HG02642 (cell line): Measurements from ENCODE around the gene DENND1A.
"Not testable (repeated sequence)": the region's sequence is repeated elsewhere in the genome, so short reads cannot be mapped to it uniquely, and the experiment has no call there.

Source experiments
- ATAC-seq: cut with Tn5 transposase; IDR thresholded peaks from one replicate; pipeline ENCODE4 v1.9.1; 2021; ENCODE audit warnings: mild to moderate bottlenecking; ENCODE audit not compliant: unreplicated experiment, poor library complexity

Gene DENND1A

DNA sequence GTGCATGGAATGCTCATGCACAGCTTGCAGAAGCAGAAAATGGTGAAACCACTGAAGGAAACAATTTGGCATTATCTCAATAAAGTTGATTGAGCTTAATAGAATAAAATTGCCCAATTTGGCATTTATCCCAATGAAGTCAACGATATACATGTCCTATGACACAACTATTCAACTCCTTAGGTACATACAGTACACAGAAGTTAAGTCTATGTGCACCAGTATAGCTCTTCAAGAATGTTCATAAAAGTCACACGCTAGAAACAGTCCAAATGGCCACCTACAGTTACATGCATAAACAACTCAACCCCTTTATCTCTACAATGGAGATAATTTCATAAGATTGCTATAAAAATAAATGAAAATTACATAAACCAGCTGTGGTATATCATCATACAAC, 184.5 kb downstream of the DENND1A start:
- no peak for ATAC-seq

DNA sequence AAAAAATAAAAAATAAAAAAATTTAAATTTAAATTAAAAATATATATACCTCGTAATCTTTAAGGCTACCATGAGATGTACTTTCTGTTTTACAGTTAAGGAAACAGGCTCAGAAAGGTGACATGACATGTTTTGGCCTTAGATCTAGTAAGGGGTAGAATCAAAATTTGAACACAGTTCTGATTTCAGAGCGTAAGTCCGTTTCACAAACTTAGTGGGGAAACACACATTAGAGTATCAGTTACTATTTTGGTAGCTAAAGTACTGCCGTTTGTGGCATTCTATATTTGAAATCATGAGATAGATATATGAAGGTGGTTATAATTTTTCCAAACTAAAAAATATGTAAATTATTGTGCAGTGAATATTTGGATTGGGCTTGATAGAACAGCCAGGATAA, 186.2 kb downstream of the DENND1A start:
- ATAC-seq, result no peak

DNA sequence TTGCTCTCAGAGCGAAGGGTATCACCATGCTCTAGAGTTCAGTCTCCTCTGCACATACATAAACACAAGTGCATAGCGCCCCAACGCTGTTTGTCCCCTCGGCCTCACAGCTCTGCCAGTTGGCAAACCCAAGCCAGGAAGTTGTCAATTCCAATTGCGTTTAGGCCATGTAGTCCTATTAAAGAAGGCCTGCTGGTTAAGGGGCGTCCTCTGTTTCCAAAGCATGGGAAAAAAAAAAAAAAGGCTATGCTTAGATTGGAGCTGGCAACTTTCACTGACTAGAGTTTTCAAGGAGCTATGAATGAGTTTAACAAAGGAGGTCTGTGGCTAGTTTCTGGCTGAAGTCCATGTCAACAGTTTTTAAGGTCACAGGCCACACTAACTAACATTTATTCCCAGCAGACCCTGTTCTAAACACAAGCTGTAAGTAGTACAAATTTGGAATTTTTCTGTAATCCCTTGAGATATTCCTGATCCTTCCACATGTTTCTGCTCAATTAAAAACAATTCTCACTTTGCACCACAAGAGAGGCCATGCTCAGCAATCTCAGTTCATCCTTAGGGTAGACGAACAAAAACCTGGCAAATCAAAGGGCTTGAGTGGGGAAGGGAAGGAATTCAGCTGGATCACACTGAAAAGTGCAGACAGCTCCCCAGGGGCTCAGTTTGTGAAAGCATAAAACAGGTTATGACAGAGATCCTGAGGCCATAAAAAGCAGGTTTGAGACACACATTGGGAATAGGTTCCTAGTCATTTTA, 187.7 kb downstream of the DENND1A start:
- ATAC-seq, result no peak

DNA sequence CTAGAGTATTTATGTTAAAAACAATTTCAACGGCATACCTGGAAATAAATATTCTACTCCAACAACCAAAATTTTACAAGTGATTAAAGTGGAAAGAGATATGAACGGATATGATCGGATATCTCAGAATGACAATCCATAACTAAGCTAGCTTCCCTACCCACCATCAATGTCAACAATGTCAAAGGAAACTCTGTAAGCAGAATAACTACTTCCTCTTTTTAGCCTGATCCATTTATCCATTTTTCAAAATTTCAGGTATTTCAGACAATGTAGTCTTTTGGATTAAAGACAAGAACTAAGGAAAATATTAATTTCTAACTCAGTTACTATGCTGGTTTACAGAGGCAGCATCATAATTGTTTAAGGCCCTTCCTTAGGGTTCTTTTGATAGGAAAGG, 188.7 kb downstream of the DENND1A start:
- ATAC-seq, result no peak

DNA sequence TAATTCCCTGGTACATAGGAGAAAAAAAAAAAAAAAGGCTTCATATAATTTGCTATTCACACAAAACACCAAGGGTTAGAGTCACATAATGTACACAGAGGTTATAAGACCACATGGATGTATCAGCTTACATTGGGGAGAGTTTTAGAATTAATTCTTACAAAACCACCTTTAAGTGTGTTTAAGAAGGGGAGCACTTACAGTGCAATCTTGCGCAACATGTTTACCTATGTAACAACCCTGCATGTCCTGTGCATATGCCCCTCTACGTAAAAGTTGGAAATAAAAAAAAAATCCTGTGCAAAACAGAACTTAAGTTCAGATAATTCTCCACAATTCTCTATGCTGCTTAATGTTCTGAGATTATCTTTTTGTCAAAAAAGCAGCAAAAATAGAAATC, 190.0 kb downstream of the DENND1A start:
- no peak for ATAC-seq

DNA sequence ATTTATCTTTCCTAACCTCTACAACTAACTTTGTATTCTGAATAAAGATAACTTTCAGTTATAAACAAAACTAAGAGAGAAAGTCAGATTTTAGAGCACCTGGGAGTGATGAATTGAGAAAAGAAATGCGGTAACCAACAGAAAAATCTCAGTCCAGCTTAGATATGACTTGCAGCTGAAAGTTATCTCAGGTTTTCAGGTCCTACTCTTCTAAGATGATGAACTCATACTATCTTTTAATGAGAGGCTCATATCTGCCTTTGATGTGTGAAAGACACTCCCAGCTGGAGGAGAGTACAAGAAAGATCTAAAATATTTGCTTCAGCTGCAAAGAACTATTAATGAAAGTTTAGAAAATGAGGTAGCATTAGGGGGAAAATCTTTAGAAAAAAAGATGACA, 190.5 kb downstream of the DENND1A start:
- no peak for ATAC-seq

DNA sequence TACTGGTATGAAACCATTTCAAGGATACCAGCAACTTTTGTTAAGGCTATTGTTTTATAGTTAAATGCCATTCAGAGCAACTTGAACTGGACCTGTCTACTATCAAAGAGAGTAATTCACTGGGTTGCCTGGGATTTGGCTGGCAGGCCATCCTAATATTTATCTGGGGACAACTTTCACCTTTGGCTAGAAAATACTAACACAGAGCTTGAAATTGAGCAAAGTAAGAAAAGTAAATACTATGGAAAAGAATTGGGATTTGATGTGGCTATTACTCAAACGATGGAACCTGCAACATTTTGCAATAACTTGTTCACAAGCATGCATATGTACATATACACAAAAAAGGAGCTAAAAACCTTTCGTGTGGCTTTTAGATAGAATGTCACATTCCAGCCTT, 191.3 kb downstream of the DENND1A start:
- ATAC-seq, result no peak

DNA sequence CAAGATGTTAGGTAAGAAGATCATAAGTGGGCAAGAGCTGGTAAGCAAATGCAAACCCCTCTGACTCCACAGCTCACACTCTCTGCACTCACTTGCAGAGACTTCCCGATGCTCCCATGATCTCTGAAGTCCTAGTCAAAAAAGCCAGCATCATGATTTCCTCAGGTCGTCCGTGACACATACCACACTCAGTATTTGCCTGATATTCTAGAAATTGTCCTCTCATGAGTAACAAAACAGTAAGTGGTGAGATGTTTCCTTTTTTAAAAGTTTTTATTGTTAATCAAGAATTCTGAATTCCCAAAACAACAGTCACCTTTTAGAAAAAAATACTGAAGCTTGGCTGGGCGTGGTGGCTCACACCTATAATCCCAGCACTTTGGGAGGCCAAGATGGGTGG, 194.6 kb downstream of the DENND1A start:
- no peak for ATAC-seq

DNA sequence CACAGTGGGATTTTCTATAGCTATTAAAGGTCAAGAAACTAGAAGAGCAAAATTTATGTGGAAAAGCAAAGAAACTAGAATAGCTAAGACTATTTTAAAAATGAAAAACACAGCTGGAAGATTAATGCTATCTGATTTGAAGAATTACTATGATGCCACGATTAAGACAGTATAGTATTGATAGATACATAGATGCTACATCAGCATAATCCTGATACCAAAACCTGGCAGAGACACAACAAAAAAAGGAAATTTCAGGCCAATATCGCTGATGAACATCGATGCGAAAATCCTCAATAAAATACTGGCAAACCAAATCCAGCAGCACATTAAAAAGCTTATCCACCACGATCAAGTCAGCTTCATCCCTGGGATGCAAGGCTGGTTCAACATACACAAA, 201.4 kb downstream of the DENND1A start:
- ATAC-seq, result not testable (repeated sequence)

DNA sequence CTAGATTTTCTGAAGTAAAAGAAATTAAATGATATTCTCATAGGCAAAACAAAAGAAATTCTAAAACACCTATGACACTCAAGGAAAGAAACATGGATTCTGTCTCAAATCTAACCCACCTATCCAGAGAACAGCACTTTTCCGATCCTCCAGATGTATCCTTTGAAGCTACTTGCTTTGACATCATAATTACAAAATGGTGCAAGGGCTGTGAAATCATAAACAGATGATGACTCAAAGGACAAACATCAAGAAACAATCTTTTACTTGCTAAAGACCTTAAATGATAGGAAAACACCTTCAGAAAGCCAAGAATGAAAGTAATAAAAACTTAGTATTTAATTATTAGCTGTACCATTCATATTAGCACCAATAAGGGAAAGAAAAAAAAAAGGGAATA, 202.6 kb downstream of the DENND1A start:
- ATAC-seq, result no peak

DNA sequence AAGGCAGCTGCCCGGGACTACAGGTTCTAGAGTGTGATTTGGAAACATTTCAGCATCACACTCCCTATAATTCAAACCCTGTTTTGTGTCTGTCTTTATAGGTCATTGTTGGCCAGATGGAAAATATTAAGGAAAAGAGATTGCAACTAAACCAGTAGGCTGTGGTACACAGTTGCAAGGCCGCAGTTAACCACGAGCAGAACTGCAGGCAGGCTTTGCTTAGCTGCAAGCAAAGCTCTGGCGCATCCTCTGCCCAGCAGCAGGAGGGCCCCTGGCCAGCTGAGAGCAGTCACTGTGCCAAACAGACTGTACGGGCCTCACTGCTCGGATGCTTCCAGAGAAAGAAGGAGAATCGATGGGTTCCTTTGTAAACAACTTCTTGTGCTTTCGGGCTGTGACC, 204.5 kb downstream of the DENND1A start:
- ATAC-seq, result no peak

DNA sequence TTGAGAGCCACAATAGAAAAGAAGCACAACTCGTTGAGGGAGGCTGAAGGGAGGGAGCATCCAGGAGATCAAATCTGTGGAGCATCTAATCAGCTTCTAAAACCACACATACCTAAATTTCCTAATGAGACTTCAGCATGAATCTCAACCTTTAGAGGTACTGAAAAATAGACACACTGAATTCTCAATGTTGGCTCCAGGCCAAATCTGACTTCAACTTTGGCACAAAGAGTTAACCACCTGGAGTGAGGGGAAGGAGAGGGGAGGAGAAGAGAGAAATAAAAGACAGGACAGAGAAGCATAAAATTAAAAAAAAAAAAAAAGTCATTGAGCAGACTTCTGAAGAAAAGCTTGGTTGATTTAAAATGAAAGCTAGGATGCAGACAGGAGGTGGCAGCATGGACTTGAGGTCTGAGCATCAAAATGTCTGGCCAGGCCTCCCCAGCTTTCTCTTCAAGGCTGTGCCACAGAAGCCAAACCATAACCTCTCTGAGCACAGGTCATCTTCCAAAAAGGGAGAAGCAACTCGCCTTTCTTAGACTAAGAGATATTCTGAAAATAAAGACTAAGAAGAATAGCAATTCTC, 205.6 kb downstream of the DENND1A start:
- no peak for ATAC-seq

DNA sequence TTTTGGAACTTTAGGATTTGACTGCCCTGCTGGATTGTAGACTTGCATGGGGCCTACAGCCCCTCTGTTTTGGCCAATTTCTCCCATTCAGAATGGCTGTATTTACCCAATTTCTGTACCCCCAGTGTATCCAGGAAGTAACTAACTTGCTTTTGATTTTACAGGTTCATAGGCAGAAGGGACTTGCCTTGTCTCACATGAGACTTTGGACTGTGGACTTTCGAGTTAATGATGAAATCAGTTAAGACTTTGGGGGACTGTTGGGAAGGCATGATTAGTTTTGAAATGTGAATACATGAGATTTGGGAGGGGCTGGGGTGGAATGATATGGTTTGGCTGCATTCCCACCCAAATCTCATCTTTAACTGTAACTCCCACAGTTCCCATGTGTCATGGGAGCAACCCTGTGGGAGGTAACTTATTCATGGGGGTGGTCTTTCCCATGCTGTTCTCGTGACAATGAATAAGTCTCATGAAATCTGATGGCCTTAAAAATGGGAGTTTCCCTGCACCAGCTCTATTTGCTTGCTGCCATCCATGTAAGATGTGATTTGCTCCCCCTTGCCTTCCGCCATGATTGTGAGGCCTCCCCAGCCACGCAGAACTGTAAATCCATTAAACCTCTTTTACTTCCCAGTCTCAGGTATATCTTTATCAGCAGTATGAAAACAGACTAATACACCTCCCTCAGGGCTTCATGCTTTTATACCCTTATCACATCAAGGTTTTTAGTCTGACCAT, 206.6 kb downstream of the DENND1A start:
- no peak for ATAC-seq

DNA sequence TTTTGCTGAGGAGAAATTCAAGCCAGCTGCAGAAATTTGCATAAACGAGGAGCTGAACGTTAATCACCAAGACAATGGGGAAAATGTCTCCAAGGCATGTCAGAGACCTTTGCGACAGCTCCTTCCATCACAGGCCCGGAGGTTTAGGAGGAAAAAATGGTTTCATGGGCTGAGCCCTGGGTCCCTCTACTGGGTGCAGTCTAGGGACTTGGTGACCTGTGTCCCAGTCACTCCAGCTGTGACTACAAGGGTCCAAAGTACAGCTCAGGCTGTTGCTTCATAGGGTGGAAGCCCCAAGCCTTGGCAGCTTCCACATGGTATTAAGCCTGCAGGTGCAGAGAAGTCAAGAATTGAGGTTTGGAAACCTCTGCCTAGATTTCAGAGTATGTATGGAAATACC, 207.5 kb downstream of the DENND1A start:
- ATAC-seq, result no peak

DNA sequence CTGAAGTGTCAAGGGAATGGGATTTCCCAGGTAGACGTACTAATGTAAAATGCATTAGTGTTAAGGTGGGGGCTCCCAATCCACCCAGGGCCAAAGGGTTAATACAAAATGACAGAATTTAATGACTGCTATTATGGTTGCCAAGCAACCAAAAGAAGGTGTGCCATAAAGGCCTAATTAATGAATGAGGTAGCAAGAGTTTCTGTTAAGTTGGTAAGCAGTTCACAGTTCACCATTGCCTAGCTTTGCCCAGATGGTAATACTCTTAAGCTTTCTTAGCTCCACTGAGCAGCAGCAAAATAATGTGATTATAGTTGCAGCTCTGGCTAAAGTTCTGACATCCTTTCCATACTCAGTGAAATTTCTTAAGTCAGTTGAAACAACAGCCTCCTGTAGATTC, 211.7 kb downstream of the DENND1A start:
- no peak for ATAC-seq

DNA sequence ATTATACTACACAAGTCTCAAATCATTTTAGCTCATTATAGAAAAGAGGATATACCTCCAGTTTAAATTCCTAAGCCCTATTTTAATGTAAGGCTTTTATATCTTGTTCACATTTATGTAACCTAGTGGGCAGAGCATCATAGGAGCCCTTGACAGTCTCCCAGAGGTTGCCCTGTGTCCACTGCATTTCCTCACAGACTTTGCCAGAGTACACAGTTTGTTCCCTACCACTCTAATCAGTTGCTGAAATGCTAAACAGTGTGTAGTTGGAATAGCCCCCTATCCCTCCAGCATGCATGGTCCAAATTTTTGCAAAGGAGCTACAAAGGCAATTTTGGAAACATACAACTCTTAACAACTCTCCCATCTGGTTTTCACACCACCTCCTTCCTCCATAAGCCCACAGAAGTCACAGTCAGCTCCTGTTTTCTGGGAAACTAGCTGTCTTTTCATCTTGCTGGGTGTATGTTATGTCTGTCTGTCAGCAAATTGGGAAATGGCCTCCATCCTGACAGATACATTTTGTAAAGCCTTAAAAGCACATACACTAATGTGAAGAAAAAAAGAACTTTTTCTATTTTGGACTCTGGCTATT, 212.2 kb downstream of the DENND1A start:
- no peak for ATAC-seq

DNA sequence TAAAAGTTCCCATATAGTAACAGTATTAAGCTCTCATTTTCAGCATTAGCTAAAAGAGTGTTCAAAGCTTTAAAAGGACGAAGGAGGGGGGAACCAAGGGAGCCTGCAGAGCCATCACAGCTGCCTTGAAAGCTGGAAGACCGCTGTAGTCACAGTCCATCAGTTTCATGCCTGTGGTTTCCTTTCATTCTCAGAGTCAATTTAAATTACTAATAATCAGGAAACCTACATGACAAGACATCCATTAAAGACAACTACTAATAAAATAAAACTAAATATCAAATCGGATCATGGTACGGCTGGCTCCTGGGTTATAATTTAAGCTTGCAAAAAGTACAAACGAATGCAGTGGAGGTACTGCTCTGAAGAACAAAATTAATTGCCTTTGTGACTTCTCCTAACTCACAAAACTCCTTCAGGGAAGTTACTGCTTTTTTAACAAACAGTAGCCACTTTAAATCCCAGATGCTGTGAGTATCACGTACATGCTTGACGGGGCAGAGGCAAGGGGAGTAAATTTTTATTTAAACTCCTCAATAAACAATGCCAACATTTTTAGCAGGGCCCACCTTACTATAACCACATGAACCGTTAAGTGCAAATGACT, 213.5 kb downstream of the DENND1A start:
- no peak for ATAC-seq

DNA sequence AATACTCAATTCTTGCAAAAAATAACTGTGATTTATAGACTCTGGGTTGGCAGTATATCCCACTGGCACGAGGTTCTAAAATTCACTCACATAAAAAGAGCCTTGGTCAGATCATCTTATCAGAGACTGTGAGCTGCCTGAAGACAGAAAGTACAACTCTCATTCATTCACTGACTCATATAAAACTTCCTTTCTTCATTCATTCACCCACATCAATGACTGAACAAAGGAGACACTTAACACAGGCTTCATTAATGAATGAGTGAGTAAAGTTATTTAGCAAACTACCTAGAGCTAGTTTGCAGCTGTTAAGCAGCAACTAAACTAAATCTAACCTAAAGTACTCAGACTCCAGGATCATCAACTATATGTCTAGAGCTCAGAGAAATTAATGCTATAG, 214.7 kb downstream of the DENND1A start:
- ATAC-seq, result no peak

DNA sequence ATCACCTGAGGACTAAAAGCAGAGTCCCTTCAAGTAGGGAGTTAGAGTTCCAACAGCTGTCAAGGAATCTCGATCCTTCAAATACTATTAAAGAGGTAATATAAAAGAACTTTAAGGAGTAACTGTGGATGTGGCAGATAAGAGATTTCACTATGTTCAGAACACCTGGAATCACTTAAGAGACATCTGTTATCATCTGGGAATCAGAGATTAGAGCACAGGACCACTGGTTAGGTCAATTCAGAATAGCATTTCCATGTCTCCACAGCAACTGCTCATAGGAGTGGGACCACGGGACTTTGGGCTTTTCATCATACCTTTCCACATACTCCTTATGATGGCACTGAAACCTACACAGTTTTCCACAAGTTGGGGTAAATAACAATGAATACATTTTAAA, 216.6 kb downstream of the DENND1A start:
- ATAC-seq, result no peak

DNA sequence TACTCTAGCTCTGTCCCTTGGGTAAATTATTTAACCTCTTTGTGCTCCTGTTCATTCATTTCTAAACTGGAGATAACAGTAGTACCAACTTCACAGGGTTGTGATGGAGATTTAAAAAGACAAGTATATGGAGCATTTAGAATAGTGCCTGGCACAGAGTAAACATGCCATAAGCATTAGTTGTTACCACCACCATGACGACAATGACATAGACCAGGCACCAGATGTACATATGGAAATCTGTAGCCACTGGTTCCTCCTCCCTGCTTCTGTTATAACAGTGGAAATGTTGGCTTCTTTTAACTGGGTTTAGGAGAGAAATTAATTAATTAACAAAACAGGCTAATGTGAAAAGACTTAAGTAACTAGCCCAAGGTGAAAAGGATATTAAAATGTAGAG, 217.5 kb downstream of the DENND1A start:
- ATAC-seq, result no peak

DNA sequence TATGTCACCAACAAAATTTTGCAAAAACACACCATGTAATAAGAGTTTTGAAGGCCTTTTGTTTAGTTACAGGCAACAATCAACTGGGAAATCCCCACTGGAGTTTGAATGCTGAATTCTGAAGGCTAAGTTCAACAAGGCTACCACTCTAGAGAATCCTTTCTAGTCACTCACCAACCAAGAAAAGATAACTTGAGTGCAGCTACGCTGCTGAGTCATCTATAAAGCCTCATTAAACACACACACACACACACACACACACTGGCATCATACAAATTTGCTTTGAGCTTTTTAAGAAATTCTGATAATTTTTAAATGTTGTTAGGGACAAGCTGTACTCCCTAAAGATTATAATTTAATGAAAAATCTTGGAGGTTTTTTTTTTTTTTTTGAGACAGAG, 219.6 kb downstream of the DENND1A start:
- ATAC-seq, result no peak
